Sigmoid colon (tissue), 4 donors: Measurements from ENCODE around the gene HOXB8.

Source experiments
- EP300 ChIP-seq, 4 donors: sonication (generic); formaldehyde crosslinking; IDR thresholded peaks; one replicate each; pipeline ENCODE4 v1.6.1; 2017; ENCODE audit warnings: antibody characterized with exemption in 4 of 4
- POLR2A ChIP-seq, 2 donors: fragments of 450-650 bp; IDR thresholded peaks; one replicate each; pipeline ENCODE4 v1.6.1; 2016; ENCODE audit warnings: antibody characterized with exemption in 2 of 2, mild to moderate bottlenecking in 2 of 2, moderate library complexity in 2 of 2
- POLR2AphosphoS5 ChIP-seq, 4 donors: sonication (generic); formaldehyde crosslinking; IDR thresholded peaks; one replicate each; pipeline ENCODE4 v1.6.1; 2017; ENCODE audit warnings: antibody characterized with exemption in 4 of 4
- TF ChIP-seq, protein P1 (sequence below), 4 experiments: fragments of 450-650 bp in 3 of 4; fragments of 200-600 bp in 1 of 4; IDR thresholded peaks; one replicate each; pipeline ENCODE4 v1.5.1; 2016 to 2019; ENCODE audit warnings: antibody characterized with exemption in 4 of 4, mild to moderate bottlenecking in 3 of 4, moderate library complexity in 2 of 4

DNA sequence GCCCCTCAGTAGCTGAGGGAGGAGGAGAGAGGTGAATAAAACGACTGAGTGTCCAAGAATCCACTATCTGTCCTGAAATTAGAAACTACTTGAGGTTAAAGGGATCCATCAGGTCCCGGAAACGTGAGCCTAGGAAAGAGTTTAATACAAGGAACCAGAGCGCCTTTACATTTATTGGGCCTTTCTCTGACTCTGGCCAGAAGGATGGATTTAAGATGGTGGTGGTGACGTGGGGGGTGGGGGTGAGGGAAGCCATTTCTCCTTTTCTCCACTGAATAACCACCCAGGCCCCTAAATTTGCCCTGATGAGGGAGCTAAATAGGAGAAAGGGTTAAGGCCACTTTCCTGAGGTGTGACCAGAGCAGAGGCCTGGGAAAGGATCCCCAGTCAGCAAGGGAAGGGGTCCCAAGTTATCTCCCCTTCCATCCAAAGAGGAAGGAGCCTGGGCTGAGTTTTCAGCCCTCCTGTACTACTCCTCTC lies 12.1 kb upstream of the HOXB8 start:
- TF ChIP-seq, protein P1, sequence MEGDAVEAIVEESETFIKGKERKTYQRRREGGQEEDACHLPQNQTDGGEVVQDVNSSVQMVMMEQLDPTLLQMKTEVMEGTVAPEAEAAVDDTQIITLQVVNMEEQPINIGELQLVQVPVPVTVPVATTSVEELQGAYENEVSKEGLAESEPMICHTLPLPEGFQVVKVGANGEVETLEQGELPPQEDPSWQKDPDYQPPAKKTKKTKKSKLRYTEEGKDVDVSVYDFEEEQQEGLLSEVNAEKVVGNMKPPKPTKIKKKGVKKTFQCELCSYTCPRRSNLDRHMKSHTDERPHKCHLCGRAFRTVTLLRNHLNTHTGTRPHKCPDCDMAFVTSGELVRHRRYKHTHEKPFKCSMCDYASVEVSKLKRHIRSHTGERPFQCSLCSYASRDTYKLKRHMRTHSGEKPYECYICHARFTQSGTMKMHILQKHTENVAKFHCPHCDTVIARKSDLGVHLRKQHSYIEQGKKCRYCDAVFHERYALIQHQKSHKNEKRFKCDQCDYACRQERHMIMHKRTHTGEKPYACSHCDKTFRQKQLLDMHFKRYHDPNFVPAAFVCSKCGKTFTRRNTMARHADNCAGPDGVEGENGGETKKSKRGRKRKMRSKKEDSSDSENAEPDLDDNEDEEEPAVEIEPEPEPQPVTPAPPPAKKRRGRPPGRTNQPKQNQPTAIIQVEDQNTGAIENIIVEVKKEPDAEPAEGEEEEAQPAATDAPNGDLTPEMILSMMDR (IDR thresholded peaks at IDR 0.05), result no peak
- TF ChIP-seq POLR2A (IDR thresholded peaks at IDR 0.05) (no peak), EP300 (IDR thresholded peaks at IDR 0.05) (no peak), POLR2AphosphoS5 (IDR thresholded peaks at IDR 0.05) (no peak)
